NK-92 (cell line): ENCODE measurements around the gene ADK.
"Not testable (repeated sequence)": the region's sequence is repeated elsewhere in the genome, so short reads cannot be mapped to it uniquely, and the experiment has no call there.

Experiments used
- DNase-seq: peaks from one replicate; lab custom pipeline; 2025; ENCODE audit not compliant: unreplicated experiment; lab: John Stamatoyannopoulos, UW

ADK gene

DNA sequence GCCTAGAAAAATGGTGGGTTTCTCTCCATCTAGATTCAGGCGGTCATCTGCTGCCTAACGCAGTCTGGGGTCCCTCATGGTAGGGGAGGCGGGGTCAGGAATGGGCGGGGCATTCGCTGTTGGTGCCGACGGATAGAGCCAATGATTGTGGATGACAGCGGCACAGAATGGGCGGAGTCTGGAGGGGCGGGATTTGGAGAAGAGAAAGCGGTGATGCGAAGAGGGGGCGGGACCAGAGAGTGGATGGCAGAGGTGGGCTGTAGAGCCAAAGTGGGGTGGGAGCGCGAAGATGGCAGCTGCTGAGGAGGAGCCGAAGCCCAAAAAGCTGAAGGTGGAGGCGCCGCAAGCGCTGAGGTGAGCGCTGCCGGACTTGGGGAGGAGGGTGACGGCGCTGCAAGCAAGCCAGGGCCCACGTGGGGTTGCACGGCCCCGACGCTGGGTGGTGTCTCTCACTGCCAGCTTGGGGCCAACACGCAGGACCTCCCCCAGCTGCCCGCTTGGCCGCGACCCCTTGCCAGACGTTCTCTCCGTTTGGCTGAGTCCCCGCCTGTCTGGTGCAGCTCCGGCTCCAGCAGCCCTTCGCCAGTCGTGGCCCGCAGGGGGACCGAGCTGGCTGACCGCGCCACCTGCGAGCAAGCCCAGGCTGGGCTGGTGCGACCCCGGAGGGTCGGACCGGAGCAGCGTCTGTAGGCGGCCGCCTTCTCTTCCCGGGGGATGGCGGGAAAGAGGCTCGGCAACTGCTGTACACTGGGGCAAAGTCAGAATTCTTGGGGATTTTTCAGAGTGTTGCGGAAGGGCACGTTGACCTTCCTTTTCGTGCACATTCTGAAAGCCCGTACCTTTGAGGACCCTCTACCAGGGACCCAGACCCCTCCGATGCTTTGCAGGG lies at the start of gene ADK:
ADK (plus strand) TSS at position 232 of the 889 bp plus-strand sequence; CDS start at position 290, 58 bp downstream.
- DNase-seq, result peak; percentile 98

DNA sequence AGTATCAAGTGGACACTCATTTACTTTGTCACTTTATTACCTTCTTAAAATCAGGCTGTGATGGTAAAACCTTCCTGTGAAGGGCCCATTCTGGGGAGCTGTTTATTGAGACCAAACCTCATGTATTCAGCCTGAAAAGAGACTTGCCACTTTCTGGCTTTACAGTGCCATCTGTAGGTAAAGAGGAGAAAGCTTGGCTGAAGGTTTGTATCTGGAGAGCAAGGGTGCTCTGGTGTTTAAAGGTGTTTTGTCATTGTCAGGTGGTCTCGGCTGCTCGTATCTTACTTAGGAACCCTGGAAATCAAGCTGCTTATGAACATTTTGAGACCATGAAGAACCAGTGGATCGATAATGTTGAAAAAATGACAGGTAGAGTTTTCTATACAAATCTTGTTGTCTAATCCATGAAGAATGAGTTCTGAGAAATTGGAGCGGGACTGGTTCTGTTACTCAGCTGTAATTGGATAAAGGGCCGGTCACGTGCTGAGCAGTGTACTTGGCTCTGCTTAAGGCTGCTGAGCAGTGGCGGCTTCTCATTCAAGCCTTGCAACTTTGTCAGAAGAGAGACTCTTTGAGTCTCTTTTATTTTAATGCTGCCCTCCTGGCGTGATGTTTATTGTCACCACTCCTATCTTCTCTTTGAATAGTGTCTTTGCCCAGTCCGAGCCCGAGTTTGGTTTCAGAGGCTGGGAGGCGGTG lies 47.3 kb upstream of the ADK start:
- DNase-seq, result no peak

DNA sequence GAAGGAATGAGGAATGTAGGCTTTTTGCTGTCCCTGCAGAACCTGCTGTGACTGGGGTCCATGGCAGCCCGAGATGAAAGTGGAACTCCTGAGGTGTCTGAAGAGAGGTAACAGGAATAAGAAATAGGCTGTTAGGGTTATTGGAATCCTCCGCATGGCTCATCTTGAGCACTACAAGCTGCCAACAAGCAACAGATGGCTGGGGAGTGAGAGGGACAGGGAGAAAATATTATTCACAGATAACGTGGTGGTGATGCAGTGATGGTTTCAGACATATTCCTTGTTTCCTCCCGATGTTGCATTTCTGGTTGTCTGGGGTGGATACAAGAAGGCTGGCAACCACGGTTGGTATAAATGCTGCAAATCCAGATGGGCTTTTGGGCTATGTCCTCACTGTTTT lies 46.5 kb upstream of the ADK start:
- DNase-seq, result no peak

DNA sequence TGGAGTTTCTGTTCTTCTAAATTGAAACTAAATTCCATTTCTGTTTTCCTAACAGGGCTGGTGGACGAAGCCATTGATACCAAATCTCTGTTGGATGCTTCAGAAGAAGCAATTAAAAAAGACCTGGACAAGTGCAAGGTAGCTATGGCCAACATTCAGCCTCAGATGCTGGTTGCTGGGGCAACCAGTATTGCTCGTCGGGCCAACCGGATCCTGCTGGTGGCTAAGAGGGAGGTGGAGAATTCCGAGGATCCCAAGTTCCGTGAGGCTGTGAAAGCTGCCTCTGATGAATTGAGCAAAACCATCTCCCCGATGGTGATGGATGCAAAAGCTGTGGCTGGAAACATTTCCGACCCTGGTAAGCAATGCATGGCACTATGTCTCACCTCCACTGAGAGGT lies 46.0 kb upstream of the ADK start:
- no peak for DNase-seq

DNA sequence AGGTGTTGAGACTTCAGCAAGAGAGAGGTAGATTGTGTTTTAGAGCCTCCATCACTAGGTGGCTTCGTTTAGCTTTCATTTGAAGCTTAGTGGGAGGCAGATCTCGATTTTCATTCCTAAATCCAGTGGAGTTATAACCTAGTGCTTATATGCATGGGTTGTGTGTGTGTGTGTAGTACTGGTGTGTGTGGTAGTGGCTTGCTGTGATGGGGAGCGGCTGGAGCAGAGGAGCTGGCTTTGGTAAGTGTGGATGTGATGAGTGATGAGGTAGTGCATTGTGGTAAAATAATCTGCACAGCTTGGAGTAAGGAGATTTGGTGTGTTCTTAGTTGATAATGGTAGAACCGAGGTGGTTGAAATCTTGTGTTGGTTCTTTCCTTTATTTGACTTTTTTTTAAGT lies 43.6 kb upstream of the ADK start:
- DNase-seq, result no peak

DNA sequence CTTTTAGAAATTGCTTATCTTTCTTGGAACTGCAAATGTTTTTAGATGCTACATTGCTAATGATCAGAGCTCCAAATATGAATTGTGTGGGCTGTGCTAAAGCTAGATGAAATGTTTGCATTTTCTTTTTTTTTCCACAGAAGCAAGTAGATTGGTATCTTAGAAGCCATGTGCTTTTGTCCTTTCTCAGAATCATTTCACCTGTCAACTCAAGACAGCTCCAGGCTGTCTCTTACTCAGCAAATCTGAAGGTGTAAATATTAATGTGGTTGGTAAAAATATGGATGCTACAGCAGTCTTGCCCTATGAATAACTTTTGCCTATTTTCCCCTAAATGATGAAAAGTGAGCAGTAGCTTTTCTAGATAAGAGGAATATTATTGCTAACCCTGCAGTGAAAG lies 41.6 kb upstream of the ADK start:
- DNase-seq, result no peak

DNA sequence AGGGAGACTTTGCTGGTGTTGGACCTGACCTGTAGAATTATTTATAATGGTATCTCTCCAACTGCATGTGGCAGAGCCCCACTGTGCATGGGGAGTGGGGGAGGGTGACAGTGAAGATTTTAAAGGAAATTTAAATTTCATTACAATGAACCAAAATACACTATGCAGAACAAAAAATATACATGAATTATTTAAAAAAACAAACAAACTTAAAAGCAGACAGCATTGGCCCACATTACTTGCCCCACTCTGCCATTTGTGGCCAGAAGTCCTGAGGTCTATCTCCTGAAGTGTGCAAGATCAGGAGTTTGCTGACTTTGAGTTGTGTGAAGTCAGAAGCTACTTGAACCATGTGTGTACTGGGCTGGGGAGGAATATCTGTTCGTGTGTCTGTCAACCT lies 40.9 kb upstream of the ADK start:
- DNase-seq, result no peak

DNA sequence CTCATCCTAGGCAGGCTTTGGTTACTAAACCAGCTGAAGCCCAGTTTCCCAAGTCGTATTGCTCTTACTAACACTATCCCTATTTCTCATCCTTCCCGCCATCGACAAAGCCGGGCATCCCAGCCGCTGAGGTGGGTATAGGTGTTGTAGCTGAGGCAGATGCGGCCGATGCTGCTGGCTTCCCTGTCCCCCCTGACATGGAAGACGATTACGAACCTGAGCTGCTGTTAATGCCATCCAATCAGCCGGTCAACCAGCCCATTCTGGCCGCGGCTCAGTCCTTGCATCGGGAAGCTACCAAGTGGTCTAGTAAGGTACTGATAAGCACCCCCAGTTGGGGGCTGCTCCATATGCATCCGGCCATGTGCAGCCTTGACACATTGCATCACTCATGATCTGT lies 39.2 kb upstream of the ADK start:
- no peak for DNase-seq

DNA sequence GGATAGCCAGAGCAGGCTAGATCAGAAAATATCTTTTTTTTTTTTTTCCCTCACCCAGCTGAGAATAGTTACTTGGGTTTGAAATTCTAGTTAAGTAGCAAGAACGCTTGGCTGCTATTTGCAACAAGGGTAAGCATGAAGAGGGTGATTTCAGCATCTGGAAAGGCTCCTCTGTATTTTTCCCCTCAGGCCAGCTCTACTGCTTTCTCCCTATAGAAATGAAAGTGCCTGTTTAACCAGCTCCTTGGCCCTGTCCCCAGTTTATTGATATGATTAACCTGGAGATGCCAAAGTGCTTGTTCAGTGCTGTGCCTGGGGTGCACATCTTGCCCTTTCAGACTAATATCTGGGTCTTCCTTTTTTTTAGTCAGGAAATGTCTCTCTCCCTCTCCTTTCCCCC lies 37.5 kb upstream of the ADK start:
- DNase-seq, result no peak

DNA sequence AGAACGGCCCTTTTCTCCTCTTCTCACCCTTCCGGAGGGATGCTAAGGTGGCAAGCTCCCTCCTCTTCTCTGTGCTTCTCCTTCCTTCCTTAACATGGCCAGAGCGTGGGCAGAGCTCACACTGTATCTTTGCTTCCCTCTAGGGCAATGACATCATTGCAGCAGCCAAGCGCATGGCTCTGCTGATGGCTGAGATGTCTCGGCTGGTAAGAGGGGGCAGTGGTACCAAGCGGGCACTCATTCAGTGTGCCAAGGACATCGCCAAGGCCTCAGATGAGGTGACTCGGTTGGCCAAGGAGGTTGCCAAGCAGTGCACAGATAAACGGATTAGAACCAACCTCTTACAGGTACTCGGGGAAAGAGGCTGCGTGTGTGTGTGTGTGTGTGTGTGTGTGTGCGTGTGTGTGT lies 37.0 kb upstream of the ADK start:
- DNase-seq, result no peak

DNA sequence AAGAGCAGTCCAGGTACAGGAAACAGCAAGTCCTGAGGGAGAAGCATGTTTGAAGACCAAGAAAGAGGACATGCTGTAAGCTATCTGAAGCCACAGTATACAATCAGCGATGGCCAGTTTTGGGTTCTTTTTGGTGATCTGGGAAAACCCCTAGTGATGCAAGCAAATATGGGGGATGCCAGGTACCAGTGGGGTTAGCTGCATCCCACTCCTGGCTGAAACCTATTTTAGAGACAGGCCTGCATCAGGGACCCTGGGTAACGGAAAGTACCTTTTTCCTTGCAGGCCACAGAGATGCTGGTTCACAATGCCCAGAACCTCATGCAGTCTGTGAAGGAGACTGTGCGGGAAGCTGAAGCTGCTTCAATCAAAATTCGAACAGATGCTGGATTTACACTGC lies 33.3 kb upstream of the ADK start:
- no peak for DNase-seq

DNA sequence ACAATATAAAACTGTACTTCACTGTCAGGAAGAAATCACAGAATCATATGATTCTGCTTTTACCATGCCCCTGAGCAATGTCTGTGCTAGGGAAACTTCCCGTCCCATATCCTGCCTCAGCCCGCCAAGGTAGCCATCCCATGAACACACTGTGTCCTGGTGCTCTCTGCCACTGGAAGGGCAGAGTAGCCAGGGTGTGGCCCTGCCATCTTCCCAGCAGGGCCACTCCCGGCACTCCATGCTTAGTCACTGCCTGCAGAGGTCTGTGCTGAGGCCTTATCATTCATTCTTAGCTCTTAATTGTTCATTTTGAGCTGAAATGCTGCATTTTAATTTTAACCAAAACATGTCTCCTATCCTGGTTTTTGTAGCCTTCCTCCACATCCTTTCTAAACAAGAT lies 32.2 kb upstream of the ADK start:
- DNase-seq, result no peak

DNA sequence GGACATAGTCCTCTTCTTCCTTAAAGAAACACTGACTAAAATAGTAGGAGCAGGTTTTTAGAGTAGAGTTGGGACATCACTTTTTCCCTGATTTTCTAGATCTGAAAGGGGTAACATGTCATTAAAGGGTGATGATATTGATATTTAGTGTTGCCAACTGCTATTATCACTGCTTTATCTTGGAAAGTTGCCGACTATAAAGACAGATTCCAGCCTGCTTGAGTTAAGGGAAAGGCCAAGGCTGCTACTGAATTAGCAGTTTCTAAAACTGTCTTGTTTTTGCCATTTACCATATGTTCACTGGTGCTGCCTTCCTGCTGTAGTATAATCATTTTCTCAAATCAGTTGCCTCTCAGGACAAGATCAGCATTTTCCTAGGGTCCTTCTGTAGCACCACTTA lies 30.1 kb upstream of the ADK start:
- no peak for DNase-seq

DNA sequence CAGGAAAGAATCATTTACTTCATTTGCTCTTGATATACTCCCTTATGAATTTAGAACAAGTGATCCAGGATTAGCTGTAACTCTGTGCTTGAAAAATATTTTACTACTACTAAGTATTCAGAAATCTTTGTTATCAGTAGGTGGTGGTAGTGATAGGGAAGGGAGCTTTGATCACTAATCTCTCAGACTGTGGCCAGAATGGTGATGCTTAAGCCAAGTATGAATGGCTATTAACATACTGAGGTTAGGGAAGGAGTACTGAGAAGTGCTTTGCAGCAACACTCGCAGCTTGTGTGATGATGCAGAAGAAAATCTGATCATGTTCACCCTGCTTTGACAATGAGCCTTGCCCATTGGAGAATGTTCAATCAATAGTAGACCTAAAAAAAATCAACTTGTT lies 29.7 kb upstream of the ADK start:
- no peak for DNase-seq

DNA sequence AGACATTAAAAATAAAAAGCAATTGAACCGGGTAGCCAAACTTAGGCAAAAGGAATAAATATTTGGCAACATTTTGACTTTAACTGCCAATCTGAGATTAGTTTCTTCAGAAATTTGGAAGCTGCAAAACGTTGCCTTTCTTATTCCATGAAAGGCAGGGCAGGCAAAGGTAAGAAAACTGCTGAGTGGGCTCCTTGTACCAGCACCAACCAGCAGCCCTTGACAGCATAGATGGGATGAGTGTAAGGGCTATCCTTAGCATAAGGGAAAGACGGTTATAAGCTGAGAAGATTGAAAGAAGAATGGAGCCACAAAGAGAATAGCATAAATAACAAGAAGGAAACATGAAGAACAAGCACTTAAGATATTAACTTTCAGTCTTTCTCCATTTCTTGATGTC lies 29.0 kb upstream of the ADK start:
- DNase-seq, result no peak

DNA sequence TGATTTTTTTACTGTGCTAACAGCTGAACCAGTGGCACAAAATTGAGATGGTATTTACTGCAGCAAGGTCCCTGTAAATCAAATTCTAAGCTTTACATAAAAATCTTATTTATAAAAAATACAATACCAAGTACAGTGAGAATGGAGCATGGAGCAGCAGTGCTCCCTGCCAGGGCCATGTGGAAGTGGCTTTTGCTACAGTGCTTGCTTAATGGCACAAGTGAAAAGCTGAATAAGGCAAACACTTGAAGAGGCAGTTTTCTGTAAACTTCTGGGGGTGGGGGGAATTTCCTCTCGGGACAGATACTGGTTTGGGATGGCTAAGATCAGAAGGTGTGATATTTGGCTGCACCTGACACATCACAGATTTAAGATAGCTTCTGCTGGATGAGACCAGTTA lies 27.9 kb upstream of the ADK start:
- no peak for DNase-seq

DNA sequence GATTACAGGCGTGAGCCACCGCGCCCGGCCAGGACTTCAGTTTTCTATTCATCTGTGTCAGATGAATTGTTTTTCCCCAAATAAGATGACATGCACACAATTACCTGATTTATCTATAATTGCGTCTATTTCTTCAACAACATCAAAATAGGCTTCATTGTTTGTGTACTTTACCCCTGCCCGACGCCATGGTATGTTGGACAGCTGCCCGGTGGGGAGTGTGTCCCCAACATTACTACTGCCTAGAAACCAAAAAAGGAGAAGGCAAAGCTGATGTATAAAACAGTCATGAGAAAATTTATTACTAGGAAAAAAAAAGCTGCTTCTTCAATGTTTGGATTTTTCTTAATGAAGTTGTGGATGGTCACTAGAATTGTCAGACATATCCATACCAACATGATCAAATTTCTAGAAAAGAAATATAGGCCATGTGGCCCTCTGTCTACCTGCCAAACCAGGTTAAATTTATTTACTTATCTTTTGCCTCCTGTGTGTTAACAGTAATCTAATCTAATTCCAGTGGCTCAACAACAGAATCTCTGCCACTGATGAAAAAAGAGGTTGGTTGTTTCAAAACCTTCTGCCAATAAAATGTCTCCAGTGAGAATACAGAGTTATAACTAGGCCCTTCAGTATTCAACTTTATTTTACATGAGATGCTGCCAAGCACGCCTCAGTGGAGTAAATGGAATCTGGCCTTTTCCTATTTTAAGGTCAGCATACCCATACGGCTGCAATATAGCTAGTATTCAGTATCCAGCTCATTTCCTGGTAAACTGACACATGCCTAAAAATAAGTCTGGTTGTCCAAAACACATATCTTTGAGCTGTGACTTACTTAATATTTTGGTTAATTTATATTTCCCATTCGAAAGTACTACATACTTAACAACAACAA lies 16.8 kb upstream of the ADK start:
- no peak for DNase-seq

DNA sequence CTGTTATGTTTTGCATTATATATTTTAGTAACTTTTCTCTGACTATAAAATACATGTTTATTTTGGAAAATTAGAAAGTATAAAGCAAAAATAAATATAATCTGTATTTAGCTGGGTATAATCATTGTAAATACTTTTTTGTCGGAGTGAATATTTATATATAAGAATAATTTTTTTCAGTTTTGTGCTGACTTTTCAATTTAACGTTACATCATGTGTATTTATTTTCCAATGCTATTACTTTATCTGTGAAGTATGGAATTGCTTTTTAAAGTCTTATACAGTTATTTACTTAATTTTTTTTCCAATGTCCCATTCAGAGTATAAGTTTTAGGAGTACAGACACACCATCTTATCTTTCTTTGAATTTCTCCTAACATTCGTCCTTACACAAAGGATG lies 15.6 kb upstream of the ADK start:
- DNase-seq, result no peak

DNA sequence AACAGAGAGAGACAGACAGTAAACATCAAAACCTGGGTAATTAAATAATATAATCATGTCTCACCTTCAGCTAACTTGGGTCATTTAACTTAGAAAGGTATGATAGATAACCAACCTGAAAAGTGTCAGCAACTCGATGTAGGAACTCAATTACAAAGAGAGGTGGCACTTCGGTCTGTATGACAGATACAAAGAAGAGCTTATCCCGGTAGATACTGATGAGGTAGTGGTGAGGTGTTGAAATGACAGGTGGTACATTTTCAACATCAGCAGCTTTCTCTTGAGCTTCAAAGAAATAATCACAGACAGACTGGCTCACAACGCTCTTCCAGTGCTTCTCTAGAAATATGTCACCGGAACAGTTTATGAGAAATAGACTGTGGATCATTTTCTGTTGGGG lies 13.0 kb upstream of the ADK start:
- DNase-seq, result no peak

DNA sequence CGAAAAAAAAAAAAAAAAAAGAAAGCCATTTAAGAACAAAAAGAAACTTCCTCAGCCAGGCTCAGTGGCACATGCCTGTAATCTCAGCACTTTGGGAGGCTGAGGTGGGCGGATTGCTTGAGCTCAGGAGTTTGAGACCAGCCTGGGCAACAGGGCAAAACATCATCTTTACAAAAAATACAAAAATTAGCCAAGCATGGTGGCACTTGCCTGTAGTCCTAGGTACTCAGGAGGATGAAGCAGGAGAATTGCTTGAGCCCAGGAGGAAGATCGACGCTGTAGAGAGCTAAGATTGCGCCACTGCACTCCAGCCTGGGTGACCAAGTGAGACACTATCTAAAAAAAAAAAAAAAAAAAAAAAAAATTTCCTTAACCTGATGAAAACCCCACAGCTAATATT lies 12.4 kb upstream of the ADK start:
- not testable (repeated sequence) for DNase-seq

DNA sequence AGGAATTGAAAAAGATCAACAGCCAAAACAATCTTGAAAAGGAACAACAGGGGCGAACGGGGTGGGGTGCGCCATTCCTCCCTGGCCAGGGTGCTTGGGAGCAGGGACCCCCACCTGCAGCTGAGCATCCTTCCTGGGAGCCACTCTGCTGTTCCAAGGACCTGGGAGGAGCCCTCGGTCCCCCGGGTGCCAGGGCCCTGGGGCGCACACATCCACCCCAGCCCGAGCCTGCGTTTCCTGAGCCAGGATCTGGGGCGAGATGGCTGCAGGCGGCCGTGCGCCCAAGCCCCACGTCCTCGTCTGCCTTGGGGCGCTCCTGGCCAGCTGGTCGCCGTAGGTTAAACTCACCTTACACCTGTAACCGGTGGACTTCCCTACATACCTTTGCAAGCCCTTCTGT lies 11.0 kb upstream of the ADK start:
- no peak for DNase-seq

DNA sequence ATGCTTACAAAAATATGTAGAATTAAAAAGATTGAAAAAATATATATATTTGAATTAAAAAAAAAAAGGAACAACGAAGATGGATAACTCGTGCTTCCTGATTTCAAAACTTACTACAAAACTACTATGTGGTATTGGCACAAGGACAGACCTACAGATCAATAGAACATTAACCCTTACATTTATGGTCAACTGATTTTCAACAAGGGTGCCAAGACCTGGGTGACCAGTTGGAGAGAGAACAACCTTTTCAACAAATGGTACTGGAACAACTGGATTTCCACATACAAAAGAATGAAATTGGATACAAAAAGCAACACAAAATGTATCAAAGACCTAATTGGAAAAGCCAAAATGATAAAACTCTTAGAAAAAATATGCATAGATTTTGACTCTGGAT lies 10.5 kb upstream of the ADK start:
- no peak for DNase-seq
